Retinal pigment epithelial cell (primary cell): Measurements from ENCODE around the gene CGA.

ENCODE experiments used
- DNase-seq: peaks from one replicate; pipeline ENCODE4 v3.0.0-alpha.2; 2010; ENCODE audit warnings: low read depth
- H3K4me3 ChIP-seq: 2 replicates; pipeline ENCODE4 v1.5.1; 2011; ENCODE audit warnings: mild to moderate bottlenecking, low read length, control low read depth, moderate library complexity
- CTCF ChIP-seq: conservative IDR thresholded peaks from 2 replicates; pipeline ENCODE4 v1.5.1; 2011; ENCODE audit warnings: low read depth, low read length, control low read depth, inconsistent platforms

CGA gene

GRCh38 chr6:87071683-87072082 is 23.2 kb downstream of the CGA start:
- no peak for DNase-seq
- no peak overlapping the region for H3K4me3 ChIP-seq
- no peak for TF ChIP-seq CTCF

- H3K4me3 ChIP-seq: no peak overlapping the region
- DNase-seq: no peak
- no peak for TF ChIP-seq CTCF
These were observed 24.2 kb downstream of the CGA start for GRCh38 chr6:87070741-87071140.

GRCh38 chr6:87068795-87069194 is 26.1 kb downstream of the CGA start:
- no peak for TF ChIP-seq CTCF
- no peak for DNase-seq
- no peak overlapping the region for H3K4me3 ChIP-seq

- peak; percentile 59 for TF ChIP-seq CTCF
- DNase-seq: peak; percentile 18
- H3K4me3 ChIP-seq: no peak overlapping the region
These were observed 28.2 kb downstream of the CGA start for GRCh38 chr6:87066449-87067333.

GRCh38 chr6:87065117-87065516 is 29.8 kb downstream of the CGA start:
- no peak for TF ChIP-seq CTCF
- no peak overlapping the region for H3K4me3 ChIP-seq
- DNase-seq: no peak

GRCh38 chr6:87059943-87060342 is 35.0 kb downstream of the CGA start:
- no peak overlapping the region for H3K4me3 ChIP-seq
- no peak for TF ChIP-seq CTCF
- DNase-seq: no peak
